Measurements from ENCODE around the gene SLC31A2. TPM values are rescaled to one million over a fixed set of nuclear protein-coding genes. Genes with fewer than 3 reads are reported as not detected.
"Not testable (repeated sequence)": the region's sequence is repeated elsewhere in the genome, so short reads cannot be mapped to it uniquely, and the experiment has no call there.

Gene SLC31A2
- total RNA-seq, 1 experiment from 2014 or later, result 15.1 TPM

DNA sequence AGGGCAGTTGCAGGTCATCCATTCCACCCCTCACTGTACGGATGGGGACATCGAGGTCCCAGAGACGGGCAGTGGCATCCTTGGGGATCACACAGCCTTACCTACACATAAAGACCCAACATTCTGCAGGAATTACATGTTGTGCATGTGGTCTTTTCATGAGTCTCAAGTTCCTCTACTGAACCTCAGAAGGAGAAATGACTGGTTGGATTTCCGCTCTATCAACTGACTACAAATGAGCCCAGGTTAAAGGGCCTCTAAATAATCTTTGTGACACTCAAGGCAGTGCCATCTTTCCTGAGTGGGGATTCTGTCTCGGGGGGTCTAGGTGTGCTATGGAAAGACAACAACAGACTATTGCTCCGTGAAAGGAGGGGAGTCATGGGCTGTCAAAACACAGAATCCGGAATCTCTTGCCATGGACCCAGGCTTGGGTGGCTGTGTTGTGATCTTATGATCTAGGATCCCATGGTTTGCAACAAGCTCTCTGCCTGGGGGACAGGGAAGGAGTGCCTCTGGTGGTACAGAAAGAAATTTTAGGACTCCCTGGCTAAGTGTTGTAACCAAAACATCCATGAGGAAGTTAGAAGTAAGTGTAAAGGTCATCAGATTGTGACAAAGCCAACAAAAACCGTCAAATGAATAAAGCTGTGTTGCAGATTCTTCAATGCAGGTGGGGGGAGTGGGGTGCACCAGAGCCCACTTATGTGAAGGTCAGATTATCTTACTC lies 1.9 kb upstream of the SLC31A2 start:
- Histone ChIP-seq H3K4me3 (no peak overlapping the region), H3K9me3 (ENCODE audit: insufficient read depth, low read depth) (no peaks in the 10 kb centered on the region), H4K20me1 (ENCODE audit: insufficient read depth) (no peaks in the 10 kb centered on the region), H3K79me2 (ENCODE audit: low read depth) (no peaks in the 10 kb centered on the region), H3F3A (ENCODE audit: insufficient read depth, low read depth) (peaks cover 9% of the 10 kb centered on the region), H3K36me3 (ENCODE audit: low read depth) (no peaks in the 10 kb centered on the region), H3K4me2 (no peak overlapping the region), H3K4me1 (replicated peaks; ENCODE audit: insufficient read depth) (peaks cover 31% of the 10 kb centered on the region), H3K27me3 (ENCODE audit: insufficient read depth, low read depth) (no peaks in the 10 kb centered on the region), H3K9me2 (ENCODE audit: insufficient read depth) (no peaks in the 10 kb centered on the region), H2AFZ (no peak overlapping the region), H3K27ac (no peak overlapping the region)
- intact Hi-C loops (cut with micrococcal nuclease; ENCODE audit: unreplicated experiment), result no loop called here
- ChIA-PET POLR2A (ENCODE audit: unreplicated experiment) (no interaction called here), CTCF (no interaction called here)
- no peak for DNase-seq
- BruUV-seq (replicated peaks), result no TSS peak
- TF ChIP-seq, protein P1, sequence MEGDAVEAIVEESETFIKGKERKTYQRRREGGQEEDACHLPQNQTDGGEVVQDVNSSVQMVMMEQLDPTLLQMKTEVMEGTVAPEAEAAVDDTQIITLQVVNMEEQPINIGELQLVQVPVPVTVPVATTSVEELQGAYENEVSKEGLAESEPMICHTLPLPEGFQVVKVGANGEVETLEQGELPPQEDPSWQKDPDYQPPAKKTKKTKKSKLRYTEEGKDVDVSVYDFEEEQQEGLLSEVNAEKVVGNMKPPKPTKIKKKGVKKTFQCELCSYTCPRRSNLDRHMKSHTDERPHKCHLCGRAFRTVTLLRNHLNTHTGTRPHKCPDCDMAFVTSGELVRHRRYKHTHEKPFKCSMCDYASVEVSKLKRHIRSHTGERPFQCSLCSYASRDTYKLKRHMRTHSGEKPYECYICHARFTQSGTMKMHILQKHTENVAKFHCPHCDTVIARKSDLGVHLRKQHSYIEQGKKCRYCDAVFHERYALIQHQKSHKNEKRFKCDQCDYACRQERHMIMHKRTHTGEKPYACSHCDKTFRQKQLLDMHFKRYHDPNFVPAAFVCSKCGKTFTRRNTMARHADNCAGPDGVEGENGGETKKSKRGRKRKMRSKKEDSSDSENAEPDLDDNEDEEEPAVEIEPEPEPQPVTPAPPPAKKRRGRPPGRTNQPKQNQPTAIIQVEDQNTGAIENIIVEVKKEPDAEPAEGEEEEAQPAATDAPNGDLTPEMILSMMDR (conservative IDR thresholded peaks at IDR 0.05), result no peak
- TF ChIP-seq EZH2 (IDR thresholded peaks at IDR 0.05; ENCODE audit: low read depth), result no peak

DNA sequence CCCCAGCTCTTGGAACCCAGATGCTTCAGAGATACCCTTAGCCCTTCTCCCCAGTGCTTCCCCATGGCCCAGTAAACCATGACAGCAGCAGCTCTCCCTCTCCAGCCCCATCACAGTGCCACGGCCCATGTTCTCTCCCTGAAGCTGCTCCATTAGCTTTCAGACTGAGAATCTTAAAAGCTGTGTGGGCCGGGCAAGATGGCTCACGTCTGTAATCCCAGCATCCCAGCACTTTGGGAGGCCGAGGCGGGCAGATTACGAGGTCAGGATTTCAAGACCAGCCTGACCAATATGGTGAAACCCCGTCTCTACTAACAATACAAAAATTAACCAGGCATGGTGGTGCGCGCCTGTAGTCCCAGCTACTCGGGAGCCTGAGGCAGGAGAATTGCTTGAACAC lies 1.2 kb upstream of the SLC31A2 start:
- H3F3A ChIP-seq (ENCODE audit: insufficient read depth, low read depth); CTCF ChIA-PET; H3K79me2 ChIP-seq (ENCODE audit: low read depth); BruUV-seq (replicated peaks); intact Hi-C loops (cut with micrococcal nuclease; ENCODE audit: unreplicated experiment); H3K36me3 ChIP-seq (ENCODE audit: low read depth); H4K20me1 ChIP-seq (ENCODE audit: insufficient read depth); H3K9me3 ChIP-seq (ENCODE audit: insufficient read depth, low read depth); H3K4me2 ChIP-seq; H2AFZ ChIP-seq; H3K27ac ChIP-seq; H3K9me2 ChIP-seq (ENCODE audit: insufficient read depth); H3K27me3 ChIP-seq (ENCODE audit: insufficient read depth, low read depth); DNase-seq; H3K4me3 ChIP-seq: not testable (repeated sequence)
- peaks cover 31% of the 10 kb centered on the region for H3K4me1 ChIP-seq (replicated peaks; ENCODE audit: insufficient read depth)
- POLR2A ChIA-PET (ENCODE audit: unreplicated experiment), result interaction anchor here (0.5 kb wide), 1 partner anchor 663 kb away, joined by 5 read pairs; the partner anchor contains the start of gene KIAA1958

GRCh38 chr9:113151696-113152630 lies 1.2 kb downstream of the SLC31A2 start:
- peak overlapping the region; percentile 88 for H3K4me2 ChIP-seq
- peak; percentile 9 to 56 for DNase-seq
- BruUV-seq (replicated peaks), result TSS peak; percentile 48
- ChIA-PET POLR2A (ENCODE audit: unreplicated experiment) (interaction anchor here (0.5 kb wide), 1 partner anchor 69 kb away, joined by 3 read pairs; the partner anchor contains the start of genes FKBP15 and SLC31A1), CTCF (interaction anchor here (0.6 kb wide), 1 partner anchor 112 kb away, joined by 6 read pairs; no protein-coding TSS in a partner anchor)
- no peaks in the 10 kb centered on the region for H3K9me3 ChIP-seq (ENCODE audit: insufficient read depth, low read depth)
- no peaks in the 10 kb centered on the region for H3K9me2 ChIP-seq (ENCODE audit: insufficient read depth)
- H3K27me3 ChIP-seq (ENCODE audit: insufficient read depth, low read depth), result no peaks in the 10 kb centered on the region
- H3K79me2 ChIP-seq (ENCODE audit: low read depth), result no peaks in the 10 kb centered on the region
- H3K4me1 ChIP-seq (replicated peaks; ENCODE audit: insufficient read depth), result peaks cover 31% of the 10 kb centered on the region
- peak overlapping the region; percentile 77 for H3K4me3 ChIP-seq
- TF ChIP-seq EZH2 (IDR thresholded peaks at IDR 0.05; ENCODE audit: low read depth), result no peak
- TF ChIP-seq, protein P1 (conservative IDR thresholded peaks at IDR 0.05), result no peak
- peaks cover 9% of the 10 kb centered on the region for H3F3A ChIP-seq (ENCODE audit: insufficient read depth, low read depth)
- no peaks in the 10 kb centered on the region for H4K20me1 ChIP-seq (ENCODE audit: insufficient read depth)
- intact Hi-C loops (cut with micrococcal nuclease; ENCODE audit: unreplicated experiment), result loop anchor here (1.0 to 10.0 kb wide), 4 partner anchors 15 to 190 kb away; partner anchors contain the start of genes CDC26, FKBP15, PRPF4 and SLC31A1
- no peaks in the 10 kb centered on the region for H3K36me3 ChIP-seq (ENCODE audit: low read depth)
- H2AFZ ChIP-seq, result peak overlapping the region; percentile 99; the same call in 1 of the 2 replicates
- peak overlapping the region; percentile 43 for H3K27ac ChIP-seq

Data from PC-9 (cell line).